Endothelial cell of umbilical vein (primary cell): ENCODE data around the gene SH3PXD2B. TPM values are rescaled to one million over a fixed set of nuclear protein-coding genes. Genes with fewer than 3 reads are reported as not detected.

Experiments used
- BruUV-seq: library from RNA; stranded (reverse); fragments of 400-500 nt; replicated peaks from 2 replicates; lab custom pipeline; 2021; lab: Mats Ljungman, UMichigan
- CTCF ChIA-PET: fragments of 300-600, 350-600 bp; sonication (Branson Sonifier 250); formaldehyde crosslinking; loops from one replicate; lab custom pipeline; 2021; ENCODE audit warnings: antibody characterized with exemption, inconsistent platforms; lab: Charles Lee
- POLR2A ChIA-PET: fragments of 300-600, 350-600 bp; sonication (Branson Sonifier 250); formaldehyde crosslinking; loops from one replicate; lab custom pipeline; 2021; ENCODE audit warnings: antibody characterized with exemption, inconsistent platforms; lab: Charles Lee
- DNase-seq: peaks from one replicate; pipeline ENCODE4 v3.0.0-alpha.2; 2011; ENCODE audit warnings: low read depth, low spot score
- FAIRE-seq: peaks from 2 replicates; lab custom pipeline; 2011; peaks lifted over from hg19 to GRCh38; lab: Jason Lieb, UNC
- H2AFZ ChIP-seq: 2 replicates; pipeline ENCODE4 v1.6.0; 2012; ENCODE audit warnings: low read depth, low read length, control low read depth, inconsistent platforms
- H3K27ac ChIP-seq: 2 replicates; pipeline ENCODE4 v1.5.1; 2011; ENCODE audit warnings: low read depth, mild to moderate bottlenecking, control low read depth, low read length, moderate library complexity; ENCODE audit not compliant: insufficient read depth
- H3K27me3 ChIP-seq, 2 experiments: 2 replicates each; pipeline versions ENCODE4 v1.6.0 to v1.6.1; 2011; ENCODE audit warnings: low read length in 2 of 2, mixed read lengths in 1 of 2; ENCODE audit not compliant: control insufficient read depth in 2 of 2, insufficient read depth in 2 of 2
- H3K36me3 ChIP-seq, 2 experiments: 2 replicates in 1 of 2; 3 replicates in 1 of 2; pipeline ENCODE4 v1.5.1; 2011; ENCODE audit warnings: low read length in 2 of 2, mild to moderate bottlenecking in 1 of 2, moderate library complexity in 1 of 2; ENCODE audit not compliant: control insufficient read depth in 2 of 2, insufficient read depth in 2 of 2; ENCODE audit errors: extremely low read depth in 1 of 2
- H3K4me1 ChIP-seq: 3 replicates; pipeline ENCODE4 v1.5.1; 2011; ENCODE audit warnings: mild to moderate bottlenecking, low read length; ENCODE audit not compliant: control insufficient read depth, insufficient read depth; ENCODE audit errors: extremely low read depth
- H3K4me2 ChIP-seq: 2 replicates; pipeline ENCODE4 v1.6.1; 2011; ENCODE audit warnings: low read length, control low read depth, mixed read lengths; ENCODE audit not compliant: insufficient read depth
- H3K4me3 ChIP-seq, 3 experiments: fragments of 200-600 bp in 1 of 3; sonication (generic), shearing (Covaris generic) in 1 of 3; replicated peaks in 1 of 3; 2 replicates each; pipeline ENCODE4 v1.5.1; 2011 to 2016; ENCODE audit warnings: control low read depth in 3 of 3, low read length in 3 of 3, mild to moderate bottlenecking in 2 of 3, inconsistent platforms in 1 of 3, low read depth in 1 of 3, moderate library complexity in 1 of 3; ENCODE audit not compliant: insufficient read depth in 1 of 3
- H3K79me2 ChIP-seq: 2 replicates; pipeline ENCODE4 v1.6.0; 2012; ENCODE audit warnings: low read length, inconsistent platforms; ENCODE audit not compliant: control insufficient read depth, insufficient read depth
- H3K9ac ChIP-seq: replicated peaks from 2 replicates; pipeline ENCODE3; 2011; ENCODE audit warnings: low read length, control low read depth; ENCODE audit not compliant: insufficient read depth; ENCODE audit errors: extremely low read depth
- H3K9me1 ChIP-seq: replicated peaks from 3 replicates; pipeline ENCODE4 v1.6.0; 2011; ENCODE audit warnings: mild to moderate bottlenecking, low read length; ENCODE audit not compliant: control insufficient read depth, insufficient read depth; ENCODE audit errors: extremely low read depth
- H3K9me3 ChIP-seq: replicated peaks from 2 replicates; pipeline ENCODE4 v1.5.1; 2012; ENCODE audit warnings: low read length, inconsistent platforms; ENCODE audit not compliant: control insufficient read depth, insufficient read depth
- H4K20me1 ChIP-seq: replicated peaks from 2 replicates; pipeline ENCODE3; 2011; ENCODE audit warnings: mild to moderate bottlenecking, low read length; ENCODE audit not compliant: control insufficient read depth, insufficient read depth; ENCODE audit errors: extremely low read depth
- CTCF ChIP-seq, 2 donors: IDR thresholded peaks; 1 replicate in 1 of 2; 2 replicates in 1 of 2; pipeline ENCODE4 v1.5.1; 2011; ENCODE audit warnings: low read length in 2 of 2, mild to moderate bottlenecking in 2 of 2, moderate library complexity in 2 of 2, control low read depth in 1 of 2, inconsistent platforms in 1 of 2, low read depth in 1 of 2; ENCODE audit not compliant: insufficient read depth in 1 of 2; ENCODE audit errors: extremely low read depth in 1 of 2
- EZH2 ChIP-seq: IDR thresholded peaks from 2 replicates; pipeline ENCODE4 v1.6.1; 2012; ENCODE audit warnings: borderline replicate concordance, low read depth, mild to moderate bottlenecking, moderate library complexity, low read length, inconsistent platforms; ENCODE audit not compliant: severe bottlenecking
- FOS ChIP-seq: IDR thresholded peaks from 2 replicates; pipeline ENCODE4 v1.6.1; 2011; ENCODE audit warnings: mild to moderate bottlenecking, low read length, moderate library complexity, borderline replicate concordance; ENCODE audit not compliant: insufficient read depth
- GATA2 ChIP-seq: IDR thresholded peaks from 2 replicates; pipeline ENCODE4 v1.7.0; 2011; ENCODE audit warnings: low read depth, mild to moderate bottlenecking, moderate library complexity, mixed read lengths, low read length; ENCODE audit not compliant: insufficient read length, insufficient read depth
- JUN ChIP-seq: IDR thresholded peaks from 2 replicates; pipeline ENCODE4 v1.6.1; 2011; ENCODE audit warnings: borderline replicate concordance, low read depth; ENCODE audit not compliant: insufficient read length, insufficient read depth
- MAX ChIP-seq: IDR thresholded peaks from 2 replicates; pipeline ENCODE4 v1.6.1; 2011; ENCODE audit not compliant: insufficient read depth, insufficient read length
- MYC ChIP-seq: IDR thresholded peaks from one replicate; pipeline ENCODE4 v1.6.1; 2011; ENCODE audit warnings: mild to moderate bottlenecking, low read depth, low read length
- POLR2A ChIP-seq: IDR thresholded peaks from 2 replicates; pipeline ENCODE4 v1.6.1; 2012; ENCODE audit warnings: low read depth, mild to moderate bottlenecking, control low read depth, low read length
- POLR2AphosphoS5 ChIP-seq: IDR thresholded peaks from 2 replicates; pipeline ENCODE4 v1.6.1; 2012; ENCODE audit warnings: low read depth, mild to moderate bottlenecking, control low read depth, low read length, moderate library complexity; ENCODE audit not compliant: insufficient read depth
- dilution Hi-C: fragments of 300-500 bp; cut with MboI; formaldehyde crosslinking; loops from one replicate; pipeline ENCODE4 v1.15.0; 2019; ENCODE audit warnings: low sequenced_read_pairs; ENCODE audit not compliant: extremely low pct_ligation_motif_present
- intact Hi-C: fragments of 100-400 bp; cut with micrococcal nuclease; formaldehyde crosslinking; loops from one replicate; pipeline ENCODE4 v1.10.0; 2022
- polyA plus RNA-seq, 4 experiments: library from polyadenylated mRNA; depleted of rRNA in 3 of 4; stranded (reverse) in 3 of 4; unstranded in 1 of 4; fragments of >200 nt; gene quantifications; 2 replicates each; pipeline versions ENCODE4 v1.2.1 to v1.2.3, GENCODE V29; 2011 to 2012; ENCODE audit warnings: missing spikeins in 1 of 4
- total RNA-seq: library from RNA; stranded (reverse); gene quantifications from 2 replicates; pipeline ENCODE4 v1.2.3, GENCODE V29; 2021

The SH3PXD2B gene
- total and polyA plus RNA-seq, 2 donors (not counting 3 experiments of a cell fraction or from before 2014, with no cell fraction given): 23.5 to 66.3 TPM

GRCh38 chr5:172486912-172487311 lies 32.6 kb upstream of the SH3PXD2B start:
- H3K4me2 ChIP-seq: no peak overlapping the region
- DNase-seq (no peak), FAIRE-seq (no peak)
- no peaks in the 10 kb centered on the region for H3K4me1 ChIP-seq
- no peaks in the 10 kb centered on the region for H3K9me1 ChIP-seq
- H3K4me3 ChIP-seq: no peak overlapping the region
- no TSS peak for BruUV-seq
- ChIA-PET CTCF (no interaction called here), POLR2A (no interaction called here)
- H4K20me1 ChIP-seq: no peaks in the 10 kb centered on the region
- no peaks in the 10 kb centered on the region for H3K9me3 ChIP-seq
- TF ChIP-seq EZH2: no peak
- TF ChIP-seq FOS: no peak
- no peak for TF ChIP-seq JUN
- TF ChIP-seq POLR2A: no peak
- TF ChIP-seq POLR2AphosphoS5: no peak
- no peak for TF ChIP-seq MAX
- TF ChIP-seq GATA2: no peak
- no peak for TF ChIP-seq MYC
- TF ChIP-seq CTCF (IDR thresholded peaks at IDR 0.05; ENCODE audit: extremely low read depth in 1 of 2, insufficient read depth in 1 of 2, low read depth in 1 of 2, low read length in 2 of 2): no peak
- H3K27ac ChIP-seq: no peak overlapping the region
- H3K27me3 ChIP-seq: no peaks in the 10 kb centered on the region
- dilution Hi-C loops: no loop called here
- no peak overlapping the region for H3K9ac ChIP-seq
- intact Hi-C loops: no loop called here
- H3K79me2 ChIP-seq: no peaks in the 10 kb centered on the region
- no peaks in the 10 kb centered on the region for H3K36me3 ChIP-seq
- H2AFZ ChIP-seq: no peak overlapping the region
